H1 (cell line): ENCODE measurements around the gene RFTN2. TPM values are rescaled to one million over a fixed set of nuclear protein-coding genes. Genes with fewer than 3 reads are reported as not detected.
A peak's percentile ranks its signal among the peaks of the same experiment; 100 is the strongest.

ENCODE experiments used
- CTCF ChIA-PET: fragments of 300-600 bp; sonication (Branson Sonifier 250); formaldehyde crosslinking; loops from one replicate; lab custom pipeline; 2021; ENCODE audit not compliant: partially characterized antibody; lab: Charles Lee
- POLR2A ChIA-PET: fragments of 300-600 bp; sonication (Branson Sonifier 250); formaldehyde crosslinking; loops from one replicate; lab custom pipeline; 2021; ENCODE audit warnings: inconsistent platforms; ENCODE audit not compliant: partially characterized antibody; lab: Charles Lee
- DNase-seq, 2 experiments: peaks; one replicate each; pipeline versions ENCODE4 v3.0.0 to v3.0.0-alpha.2; 2010 to 2022; ENCODE audit warnings: low spot score in 2 of 2, low read depth in 1 of 2, mixed read lengths in 1 of 2
- FAIRE-seq: peaks from 2 replicates; lab custom pipeline; 2011; peaks lifted over from hg19 to GRCh38; lab: Jason Lieb, UNC
- H2AFZ ChIP-seq: 2 replicates; pipeline ENCODE4 v1.8.1; 2012; ENCODE audit warnings: low read length, inconsistent platforms
- H2AK5ac ChIP-seq: 2 replicates; pipeline ENCODE4 v1.6.1; 2013; ENCODE audit warnings: low read depth, low read length
- H2BK120ac ChIP-seq: replicated peaks from 2 replicates; pipeline ENCODE3; 2013; ENCODE audit warnings: low read depth, low read length, inconsistent platforms
- H2BK12ac ChIP-seq: 2 replicates; pipeline ENCODE4 v1.6.1; 2013; ENCODE audit warnings: low read depth, low read length
- H2BK15ac ChIP-seq: 2 replicates; pipeline ENCODE4 v1.6.1; 2013; ENCODE audit warnings: low read length
- H2BK20ac ChIP-seq: 2 replicates; pipeline ENCODE4 v1.6.1; 2013; ENCODE audit warnings: low read length
- H2BK5ac ChIP-seq: 2 replicates; pipeline ENCODE4 v1.6.1; 2013; ENCODE audit warnings: low read depth, low read length
- H3K14ac ChIP-seq: 2 replicates; pipeline ENCODE4 v1.6.1; 2013; ENCODE audit warnings: inconsistent platforms; ENCODE audit not compliant: insufficient read length
- H3K18ac ChIP-seq: 2 replicates; pipeline ENCODE4 v1.6.1; 2013; ENCODE audit warnings: low read length; ENCODE audit errors: extremely low read depth
- H3K23ac ChIP-seq: 2 replicates; pipeline ENCODE4 v1.6.1; 2013; ENCODE audit warnings: inconsistent platforms; ENCODE audit not compliant: insufficient read length
- H3K23me2 ChIP-seq: 2 replicates; pipeline ENCODE4 v1.6.1; 2013; ENCODE audit warnings: low read depth, low read length
- H3K27ac ChIP-seq: 2 replicates; pipeline ENCODE4 v1.6.1; 2011; ENCODE audit warnings: low read depth, low read length, inconsistent platforms
- H3K27me3 ChIP-seq, 4 experiments: replicated peaks in 1 of 4; 1 replicate in 1 of 4; 2 replicates in 3 of 4; pipeline versions ENCODE4 v1.6.1 to v1.8.1; 2011 to 2013; ENCODE audit warnings: low read length in 3 of 4, mild to moderate bottlenecking in 3 of 4, inconsistent platforms in 2 of 4, mixed read lengths in 2 of 4, moderate library complexity in 1 of 4; ENCODE audit not compliant: control insufficient read depth in 3 of 4, insufficient read depth in 3 of 4; ENCODE audit errors: extremely low read depth in 1 of 4
- H3K36me3 ChIP-seq, 4 experiments: 2 replicates each; pipeline versions ENCODE4 v1.6.1 to v1.8.1; 2011 to 2013; ENCODE audit warnings: mild to moderate bottlenecking in 4 of 4, low read length in 3 of 4, moderate library complexity in 2 of 4, control low read depth in 1 of 4, inconsistent platforms in 1 of 4; ENCODE audit not compliant: insufficient read depth in 4 of 4, control insufficient read depth in 2 of 4
- H3K4ac ChIP-seq: replicated peaks from 2 replicates; pipeline ENCODE3; 2013; ENCODE audit warnings: low read length, low read depth, mixed read lengths, inconsistent platforms; ENCODE audit not compliant: insufficient read length
- H3K4me1 ChIP-seq, 4 experiments: replicated peaks in 1 of 4; 1 replicate in 1 of 4; 2 replicates in 3 of 4; pipeline versions ENCODE4 v1.6.1 to v1.8.1; 2011 to 2013; ENCODE audit warnings: low read length in 3 of 4, inconsistent platforms in 2 of 4, mixed read lengths in 1 of 4; ENCODE audit not compliant: insufficient read depth in 4 of 4, control insufficient read depth in 3 of 4
- H3K4me2 ChIP-seq, 2 experiments: 2 replicates each; pipeline versions ENCODE4 v1.6.1 to v1.8.1; 2011 to 2013; ENCODE audit warnings: low read depth in 2 of 2, low read length in 2 of 2, control low read depth in 1 of 2, inconsistent platforms in 1 of 2, mild to moderate bottlenecking in 1 of 2; ENCODE audit not compliant: insufficient read depth in 1 of 2
- H3K4me3 ChIP-seq, 4 experiments: fragments of 200-600, 300-600 bp in 1 of 4; sonication (generic), shearing (Covaris generic), sonication (Bioruptor Twin) in 1 of 4; 2 replicates each; pipeline versions ENCODE4 v1.5.1 to v1.8.1; 2011 to 2016; ENCODE audit warnings: low read length in 4 of 4, low read depth in 3 of 4, control low read depth in 2 of 4, inconsistent platforms in 2 of 4, mild to moderate bottlenecking in 2 of 4, mixed read lengths in 1 of 4, moderate library complexity in 1 of 4; ENCODE audit not compliant: insufficient read depth in 2 of 4; ENCODE audit errors: extremely low read depth in 1 of 4
- H3K56ac ChIP-seq: replicated peaks from 2 replicates; pipeline ENCODE3; 2013; ENCODE audit warnings: low read depth, mild to moderate bottlenecking, mixed read lengths, low read length, inconsistent platforms; ENCODE audit not compliant: insufficient read length
- H3K79me1 ChIP-seq: 2 replicates; pipeline ENCODE4 v1.6.1; 2013; ENCODE audit warnings: low read depth, low read length, control low read depth
- H3K79me2 ChIP-seq, 2 experiments: 2 replicates each; pipeline versions ENCODE4 v1.6.1 to v1.8.1; 2012 to 2013; ENCODE audit warnings: low read length in 2 of 2, mild to moderate bottlenecking in 2 of 2, inconsistent platforms in 1 of 2; ENCODE audit not compliant: insufficient read depth in 2 of 2, control insufficient read depth in 1 of 2
- H3K9ac ChIP-seq, 4 experiments: replicated peaks in 1 of 4; 1 replicate in 1 of 4; 2 replicates in 3 of 4; pipeline versions ENCODE4 v1.6.1 to v1.8.1; 2011 to 2013; ENCODE audit warnings: low read depth in 3 of 4, low read length in 3 of 4, control low read depth in 2 of 4, mild to moderate bottlenecking in 2 of 4, moderate library complexity in 2 of 4, inconsistent platforms in 1 of 4; ENCODE audit errors: extremely low read depth in 1 of 4
- H3K9me3 ChIP-seq, 2 experiments: 2 replicates each; pipeline versions ENCODE4 v1.6.1 to v1.8.1; 2012 to 2013; ENCODE audit warnings: mild to moderate bottlenecking in 2 of 2, moderate library complexity in 2 of 2, control low read depth in 1 of 2, inconsistent platforms in 1 of 2, low read depth in 1 of 2, low read length in 1 of 2, mixed read lengths in 1 of 2; ENCODE audit not compliant: insufficient read depth in 2 of 2
- H4K20me1 ChIP-seq, 2 experiments: replicated peaks in 1 of 2; 2 replicates each; pipeline versions ENCODE3 to v1.8.1; 2011 to 2013; ENCODE audit warnings: inconsistent platforms in 2 of 2, low read length in 2 of 2, mild to moderate bottlenecking in 1 of 2; ENCODE audit not compliant: insufficient read depth in 2 of 2, control insufficient read depth in 1 of 2
- H4K5ac ChIP-seq: 2 replicates; pipeline ENCODE4 v1.6.1; 2013; ENCODE audit warnings: low read length, low read depth, mixed read lengths, inconsistent platforms; ENCODE audit not compliant: insufficient read length
- H4K8ac ChIP-seq: 2 replicates; pipeline ENCODE4 v1.8.0; 2013; ENCODE audit warnings: mild to moderate bottlenecking, moderate library complexity, low read length, inconsistent platforms; ENCODE audit not compliant: insufficient read depth; ENCODE audit errors: extremely low read depth
- H4K91ac ChIP-seq: replicated peaks from 2 replicates; pipeline ENCODE3; 2013; ENCODE audit warnings: low read length, mixed read lengths, inconsistent platforms; ENCODE audit not compliant: insufficient read length
- CBX5 ChIP-seq: fragments of 300-800, 300-1000 bp; sonication (generic); IDR thresholded peaks from 2 replicates; pipeline ENCODE4 v1.7.1; 2016; ENCODE audit warnings: antibody characterized with exemption, low read length, low read depth
- EZH2 ChIP-seq: fragments of 200-600 bp; sonication (generic); IDR thresholded peaks from 2 replicates; pipeline ENCODE4 v1.7.1; 2012; ENCODE audit warnings: low read depth, mild to moderate bottlenecking, moderate library complexity, low read length, inconsistent platforms; ENCODE audit not compliant: severe bottlenecking
- WGBS, 2 experiments: shearing (Covaris generic) in 1 of 2; methylation state at CpG; one replicate each; pipeline versions ENCODE4 v1.1.6 to v1.1.7; 2013 to 2015; ENCODE audit warnings: low lambda C conversion rate in 2 of 2, mixed read lengths in 2 of 2, inconsistent platforms in 1 of 2, low coverage in 1 of 2, missing lambda C conversion rate in 1 of 2; ENCODE audit not compliant: insufficient replicate concordance in 2 of 2, insufficient coverage in 1 of 2, insufficient read length in 1 of 2; ENCODE audit errors: extremely low coverage in 1 of 2, missing lambda C conversion rate in 1 of 2; 5-methylcytosine and 5-hydroxymethylcytosine counted together
- polyA plus RNA-seq, 7 experiments: library from polyadenylated mRNA; depleted of rRNA in 3 of 7; stranded (reverse) in 5 of 7; unstranded in 2 of 7; fragments of >200 nt in 5 of 7; fragments of 200-250 nt in 2 of 7; gene quantifications; 1 replicate in 5 of 7; 2 replicates in 1 of 7; 4 replicates in 1 of 7; pipeline versions ENCODE4 v1.2.1 to v1.2.3, GENCODE V29; 2011 to 2013; ENCODE audit warnings: missing spikeins in 2 of 7, mixed read lengths in 2 of 7
- total RNA-seq: library from RNA; stranded (reverse); fragmentation: NEBNext Ultra II Directional; extraction: Animal tissue kit (Norgen Biotek cat#: 25700); gene quantifications from 2 replicates; pipeline ENCODE4 v1.2.1, GENCODE V29; 2021

RFTN2 gene
- total and polyA plus RNA-seq, 2 of the 8 experiments (the other 6 are each of a cell fraction or from before 2014, with no cell fraction given) = 2.3 to 2.4 TPM

DNA sequence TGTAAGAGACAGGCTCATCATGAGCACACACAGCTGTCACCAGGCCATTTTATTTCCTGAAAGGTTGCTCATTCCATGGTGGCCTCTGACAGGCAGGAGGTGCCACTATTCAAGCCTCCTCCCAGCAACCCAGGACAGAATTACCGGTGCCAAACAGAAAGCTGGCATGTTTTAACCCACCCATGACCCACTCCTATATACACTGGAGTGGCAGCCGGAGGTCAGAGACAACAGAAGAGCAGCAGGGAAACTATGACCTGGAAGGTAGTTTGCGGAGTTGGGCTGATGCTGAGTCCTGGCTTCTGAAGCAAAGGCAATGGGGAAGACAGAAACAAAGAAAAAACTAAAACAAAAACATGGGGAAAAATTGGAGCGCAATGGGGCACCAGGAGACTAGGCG lies 2.3 kb downstream of the RFTN2 start:
- Histone ChIP-seq H3K23me2 (no peaks in the 10 kb centered on the region), H3K27ac (no peak overlapping the region), H3K4me2 (peak overlapping the region in 1 of 2 experiments; percentile 32; a peak in 3 of 4 replicates), H2BK12ac (no peak overlapping the region), H2BK15ac (no peak overlapping the region), H4K91ac (no peak overlapping the region), H3K79me2 (no peaks in the 10 kb centered on the region; a peak in 1 of 4 replicates), H3K14ac (no peak overlapping the region), H2BK120ac (no peak overlapping the region), H3K4ac (no peak overlapping the region), H3K18ac (no peak overlapping the region), H3K9me3 (no peaks in the 10 kb centered on the region), H3K79me1 (no peaks in the 10 kb centered on the region), H4K5ac (no peak overlapping the region), H2BK20ac (no peak overlapping the region), H4K20me1 (no peaks in the 10 kb centered on the region), H3K4me3 (no peak overlapping the region), H3K4me1 (peaks cover 0 to 13% (median 7%) of the 10 kb centered on the region in 4 experiments; a peak in 6 of 7 replicates), H4K8ac (no peak overlapping the region), H2BK5ac (no peak overlapping the region), H2AFZ (no peak overlapping the region; the same call in 1 of the 2 replicates), H3K56ac (no peak overlapping the region), H3K23ac (no peak overlapping the region), H3K27me3 (no peaks in the 10 kb centered on the region), H3K9ac (no peak overlapping the region), H2AK5ac (no peak overlapping the region), H3K36me3 (no peaks in the 10 kb centered on the region)
- FAIRE-seq (no peak), DNase-seq (no peak)
- WGBS, 2 experiments = 76% methylated on average over 5 of the region's 5 CpGs; no CpG with 5 or more reads in 1 of the 2 experiments
- TF ChIP-seq CBX5 = no peak
- TF ChIP-seq EZH2 = no peak
- ChIA-PET POLR2A (no interaction called here), CTCF (interaction anchor here (1.0 to 1.3 kb wide), 2 partner anchors 34 to 36 kb away, joined by 3 read pairs; no protein-coding TSS in a partner anchor)
